GM19193 (cell line): ENCODE data around the gene TMEM271.

Source experiments
- POLR2A ChIP-seq: IDR thresholded peaks from 4 replicates; pipeline ENCODE4 v1.6.1; 2011; ENCODE audit not compliant: insufficient read depth, insufficient read length; ENCODE audit errors: extremely low read depth

TMEM271 gene

DNA sequence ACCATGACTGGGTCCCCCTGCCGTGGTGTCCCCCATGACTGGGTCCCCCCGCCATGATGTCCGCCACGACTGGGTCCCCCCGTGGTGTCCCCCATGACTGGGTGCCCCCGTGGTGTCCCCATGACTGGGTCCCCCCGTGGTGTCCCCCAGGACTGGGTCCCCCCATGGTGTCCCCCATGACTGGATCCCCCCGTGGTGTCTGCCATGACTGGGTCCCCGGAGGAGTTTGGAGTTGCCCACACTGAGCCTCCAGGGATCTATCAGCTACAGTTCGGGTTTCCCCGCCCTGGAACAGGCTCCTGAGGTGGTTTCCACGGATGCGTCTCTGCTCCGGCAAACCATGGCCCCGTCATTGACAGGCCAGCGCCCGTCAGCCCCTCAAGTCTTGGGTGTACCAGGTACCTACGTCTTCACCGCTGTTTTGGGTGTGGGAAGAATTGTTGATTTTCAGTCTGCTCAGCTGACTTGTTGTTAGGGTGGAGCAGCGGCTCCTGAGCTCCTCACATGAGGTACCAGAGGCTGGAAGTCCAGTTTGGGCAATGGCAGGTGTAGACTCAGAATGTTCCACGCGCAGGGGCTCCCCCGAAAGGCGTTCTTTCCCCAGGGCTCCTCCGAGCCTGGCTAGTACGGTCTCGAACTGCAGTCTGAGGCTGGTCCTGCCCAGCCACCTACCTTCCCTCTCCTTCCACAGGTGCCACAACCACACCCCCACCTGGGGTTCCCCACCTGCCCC lies 41.0 kb upstream of the TMEM271 start:
- TF ChIP-seq POLR2A: no peak

DNA sequence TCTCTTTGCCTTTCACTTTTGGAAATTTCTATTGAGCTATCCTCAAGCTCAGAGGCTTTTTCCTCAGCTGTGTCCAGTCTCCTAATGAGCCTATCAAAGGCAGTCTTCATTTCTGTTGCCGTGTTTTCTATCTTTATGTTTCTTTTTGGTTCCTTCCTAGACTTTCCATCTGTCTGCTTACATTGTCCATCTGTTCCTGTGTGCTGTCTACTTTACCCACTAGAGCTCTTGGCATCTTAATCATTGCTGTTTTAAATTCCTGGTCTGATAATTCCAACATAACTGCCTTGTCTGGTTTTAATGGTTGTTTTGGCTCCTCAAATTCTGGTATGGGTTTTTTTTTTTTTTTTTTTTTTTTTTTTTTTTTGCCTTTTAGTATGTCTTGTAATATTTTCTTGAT lies 40.0 kb upstream of the TMEM271 start:
- no peak for TF ChIP-seq POLR2A

DNA sequence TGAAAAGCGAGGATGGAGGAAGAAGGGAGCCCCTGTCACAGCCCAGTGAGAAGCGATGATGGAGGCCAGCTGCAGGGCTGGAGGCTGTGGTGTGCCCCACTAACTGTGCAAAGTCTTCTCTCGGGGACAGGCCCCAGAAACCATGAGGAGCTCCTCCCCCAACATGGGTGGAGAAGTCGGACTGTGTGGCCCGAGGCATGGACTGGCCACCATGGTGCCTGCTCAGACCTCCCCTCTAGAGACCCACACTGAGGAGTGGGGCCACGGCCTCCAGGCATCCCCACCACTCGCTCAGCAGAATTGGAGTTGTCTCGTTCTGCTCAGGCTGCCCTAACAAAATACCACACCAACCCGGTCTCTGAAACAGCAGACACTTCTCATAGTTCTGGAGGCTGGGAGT lies 37.0 kb upstream of the TMEM271 start:
- TF ChIP-seq POLR2A: no peak

DNA sequence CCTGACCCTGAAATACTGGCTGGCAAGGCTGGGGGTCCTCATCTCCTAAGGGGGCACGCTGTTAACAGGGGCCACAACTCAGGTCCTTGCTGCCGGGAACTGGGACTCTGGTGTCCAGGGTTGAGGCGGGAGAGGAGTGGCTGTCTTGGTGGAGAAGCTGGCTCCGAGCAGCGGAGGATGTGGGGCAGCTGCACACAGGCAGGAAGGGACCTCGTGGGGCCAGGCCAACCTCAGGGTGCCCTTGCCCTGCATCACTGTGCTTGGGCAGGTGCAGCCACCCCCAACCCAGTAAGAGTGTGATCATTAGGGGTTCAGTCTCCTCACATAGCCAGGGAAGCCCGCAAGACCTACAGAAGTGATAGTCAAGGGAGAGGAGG lies 36.6 kb upstream of the TMEM271 start:
- TF ChIP-seq POLR2A: no peak

DNA sequence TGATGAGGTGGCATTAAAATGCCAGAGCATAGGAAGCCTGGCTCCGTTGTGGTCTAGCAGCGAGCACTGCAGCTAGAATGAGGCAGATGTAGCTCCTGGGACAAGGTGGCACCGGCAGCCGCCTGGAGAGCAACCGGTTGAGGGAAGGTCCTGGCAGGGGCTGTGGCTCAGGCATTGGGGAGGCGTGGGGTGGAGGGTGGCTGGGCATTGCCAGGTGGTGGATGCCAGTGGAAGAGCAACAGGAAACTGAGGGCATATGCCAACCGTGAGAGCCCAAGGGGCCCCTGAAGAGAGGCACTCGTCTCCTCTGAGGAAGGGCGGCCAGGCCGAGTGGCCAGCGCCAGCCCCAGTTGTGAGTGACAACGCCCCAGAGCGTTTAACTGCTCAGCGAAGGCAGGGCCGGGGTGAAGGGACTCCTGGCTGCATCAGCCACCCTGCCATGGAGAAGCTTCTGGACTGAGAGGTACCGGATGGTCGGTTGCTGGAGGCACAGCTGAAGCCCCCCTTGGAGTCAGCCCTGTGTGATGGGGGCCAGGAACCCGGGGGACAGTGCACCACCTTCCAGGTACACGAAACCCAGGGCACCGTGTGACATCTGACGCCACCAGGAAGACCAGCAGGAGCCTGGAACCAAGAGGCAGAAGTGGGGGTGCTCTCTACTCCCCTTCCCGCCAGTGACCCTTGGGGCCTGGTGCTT lies 36.1 kb upstream of the TMEM271 start:
- TF ChIP-seq POLR2A: no peak

DNA sequence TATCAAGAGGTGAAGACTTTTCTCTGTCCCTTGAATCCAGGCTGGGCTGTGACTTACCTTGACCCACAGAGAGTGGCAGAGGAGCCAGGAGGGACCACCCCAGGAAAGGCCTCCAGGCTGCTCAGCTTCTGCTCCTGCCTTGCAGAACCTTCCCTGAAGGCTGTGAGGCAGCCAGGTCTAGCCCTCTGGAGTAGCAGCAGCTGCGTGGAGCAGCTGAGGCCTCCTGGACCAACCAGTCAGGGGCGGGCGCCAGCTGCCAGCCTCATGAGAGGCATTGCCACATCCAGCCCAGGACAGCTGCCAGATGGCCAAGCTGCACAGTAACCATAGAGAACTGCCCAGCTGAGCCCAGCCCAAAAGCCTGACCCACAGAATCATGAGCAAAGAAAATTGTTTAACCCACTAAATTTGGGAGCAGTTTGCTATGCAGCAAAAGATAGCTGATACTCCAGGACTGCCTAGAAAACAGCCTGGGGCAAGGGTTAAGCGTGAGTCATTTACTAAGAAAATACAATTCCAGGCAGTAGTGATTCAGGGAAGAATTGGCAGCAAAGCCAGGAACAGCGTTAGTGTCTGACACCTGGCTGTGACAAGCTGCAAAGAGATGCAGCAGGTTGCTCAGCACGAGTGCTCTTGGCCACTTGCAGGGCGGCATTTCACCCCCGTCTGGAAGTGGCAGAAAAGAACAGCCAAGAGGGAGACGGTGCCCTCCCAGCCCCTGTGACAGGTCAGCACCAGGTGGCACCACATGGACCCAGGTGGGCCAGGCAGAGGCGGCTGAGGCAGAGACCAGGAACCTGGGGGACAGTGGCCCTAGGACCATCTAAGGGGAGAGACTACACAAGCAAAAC lies 34.5 kb upstream of the TMEM271 start:
- no peak for TF ChIP-seq POLR2A

DNA sequence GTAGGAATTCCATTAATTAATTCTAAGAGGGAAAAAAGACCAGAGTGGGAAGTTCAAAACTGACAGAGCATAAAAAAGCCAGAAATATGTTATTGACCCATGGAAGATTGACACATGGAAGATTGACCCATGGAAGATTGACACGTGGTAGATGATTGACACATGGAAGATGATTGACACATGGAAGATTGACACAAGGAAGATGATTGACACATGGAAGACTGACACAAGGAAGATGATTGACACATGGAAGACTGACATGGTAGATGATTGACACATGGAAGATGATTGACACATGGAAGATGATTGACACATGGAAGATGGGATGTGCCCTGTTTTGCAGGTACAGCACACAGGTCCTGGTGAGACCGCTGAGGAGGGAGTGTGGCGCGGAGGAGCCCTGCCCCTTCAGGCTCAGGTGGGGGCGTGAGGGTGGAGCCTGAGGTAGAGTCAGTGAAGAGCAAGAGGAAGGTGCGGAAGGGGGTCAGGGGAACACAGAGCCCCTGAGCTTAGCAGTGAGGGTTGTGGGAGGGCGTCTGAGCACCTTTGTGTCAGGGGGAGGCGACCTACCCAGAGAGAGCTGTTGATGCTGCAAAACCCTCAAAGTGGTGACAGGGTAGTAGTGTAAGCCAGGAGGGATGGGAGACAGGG lies 33.4 kb upstream of the TMEM271 start:
- TF ChIP-seq POLR2A: no peak

DNA sequence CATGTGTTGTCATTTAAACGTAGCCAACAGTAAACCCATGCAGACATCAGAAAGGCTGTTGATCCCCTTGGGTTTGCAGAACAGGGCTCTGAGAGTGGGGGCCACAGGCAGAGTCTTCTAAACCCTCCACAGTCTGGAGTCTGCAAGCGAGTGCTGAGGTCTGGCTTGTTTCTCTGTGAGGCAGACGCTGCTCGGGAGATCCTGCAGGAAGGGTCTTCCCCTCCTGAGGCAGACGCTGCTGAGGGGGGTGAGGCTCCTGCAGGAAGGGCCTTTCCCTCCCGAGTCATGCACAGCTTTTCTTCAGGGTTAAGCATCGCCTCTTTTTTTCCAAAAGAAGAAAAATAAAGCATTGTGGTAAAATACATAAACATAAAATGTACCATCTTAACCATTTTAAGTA lies 32.1 kb upstream of the TMEM271 start:
- no peak for TF ChIP-seq POLR2A

DNA sequence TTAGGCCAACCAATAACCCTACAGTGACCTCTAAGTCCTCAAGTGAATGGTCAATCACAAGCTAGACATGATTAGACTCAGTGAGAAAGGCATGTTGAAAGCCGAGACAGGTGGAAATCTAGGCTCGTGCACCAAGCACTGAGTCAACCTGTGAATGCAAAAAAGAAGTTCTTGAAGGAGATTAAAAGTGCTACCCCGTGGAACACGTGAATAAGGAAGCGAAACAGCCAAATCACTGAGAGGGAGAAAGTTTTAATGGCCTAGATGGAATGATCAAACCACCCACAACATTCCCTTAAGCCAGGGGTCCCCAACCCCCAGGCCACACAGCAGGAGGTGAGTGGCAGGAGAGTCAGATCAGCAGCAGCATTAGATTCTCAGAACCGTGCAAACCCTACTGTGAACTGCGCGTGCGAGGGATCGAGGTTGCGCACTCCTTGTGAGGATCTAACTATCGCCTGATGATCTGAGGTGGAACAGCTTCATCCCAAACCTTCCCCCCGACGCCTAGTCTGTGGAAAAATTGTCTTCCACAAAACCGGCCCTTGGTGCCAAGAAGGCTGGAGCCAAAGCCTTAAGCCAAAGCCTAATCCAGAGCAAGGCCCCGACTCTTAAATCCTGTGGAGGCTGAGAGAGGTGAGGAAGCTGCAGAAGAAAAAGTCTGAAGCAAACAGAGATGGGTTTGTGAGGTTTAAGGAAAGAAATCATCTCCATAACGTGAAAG lies 29.8 kb upstream of the TMEM271 start:
- TF ChIP-seq POLR2A: no peak

DNA sequence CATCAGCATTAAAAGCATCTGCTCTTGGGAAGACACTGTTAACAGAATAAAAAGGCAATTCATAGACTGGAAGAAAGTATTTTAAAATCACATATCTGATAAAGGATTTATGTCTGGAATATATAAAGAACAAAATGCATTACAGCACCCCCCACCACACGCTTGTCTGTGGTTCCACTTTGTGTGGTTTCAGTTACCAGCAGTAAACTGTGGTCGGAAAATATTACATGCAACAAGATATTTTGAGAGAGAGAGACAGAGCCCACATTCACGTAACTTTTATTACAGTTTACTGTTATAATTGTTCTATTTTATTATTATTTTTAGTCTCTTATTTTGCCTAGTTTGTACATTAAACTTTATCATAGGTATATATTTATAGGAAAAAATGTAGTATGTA lies 28.0 kb upstream of the TMEM271 start:
- no peak for TF ChIP-seq POLR2A

DNA sequence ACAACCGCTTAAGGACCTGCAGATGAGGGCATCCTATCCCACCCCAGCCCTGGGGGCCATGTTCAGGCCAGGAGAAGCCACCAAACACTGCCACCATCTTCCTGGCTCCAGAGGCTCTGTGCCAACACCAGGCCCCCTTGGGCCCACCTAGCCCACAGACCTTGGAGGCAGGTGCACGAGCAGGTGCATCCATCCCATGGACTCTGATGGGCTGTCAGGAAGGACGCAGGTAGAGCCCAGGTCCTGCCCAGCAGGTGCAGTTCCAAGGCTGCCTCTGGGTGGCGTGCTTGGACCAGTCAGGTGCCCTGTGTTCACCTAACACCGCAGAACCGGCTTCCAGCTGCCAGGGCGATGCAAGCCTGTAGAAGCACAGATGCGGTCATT lies 26.5 kb upstream of the TMEM271 start:
- TF ChIP-seq POLR2A: no peak

DNA sequence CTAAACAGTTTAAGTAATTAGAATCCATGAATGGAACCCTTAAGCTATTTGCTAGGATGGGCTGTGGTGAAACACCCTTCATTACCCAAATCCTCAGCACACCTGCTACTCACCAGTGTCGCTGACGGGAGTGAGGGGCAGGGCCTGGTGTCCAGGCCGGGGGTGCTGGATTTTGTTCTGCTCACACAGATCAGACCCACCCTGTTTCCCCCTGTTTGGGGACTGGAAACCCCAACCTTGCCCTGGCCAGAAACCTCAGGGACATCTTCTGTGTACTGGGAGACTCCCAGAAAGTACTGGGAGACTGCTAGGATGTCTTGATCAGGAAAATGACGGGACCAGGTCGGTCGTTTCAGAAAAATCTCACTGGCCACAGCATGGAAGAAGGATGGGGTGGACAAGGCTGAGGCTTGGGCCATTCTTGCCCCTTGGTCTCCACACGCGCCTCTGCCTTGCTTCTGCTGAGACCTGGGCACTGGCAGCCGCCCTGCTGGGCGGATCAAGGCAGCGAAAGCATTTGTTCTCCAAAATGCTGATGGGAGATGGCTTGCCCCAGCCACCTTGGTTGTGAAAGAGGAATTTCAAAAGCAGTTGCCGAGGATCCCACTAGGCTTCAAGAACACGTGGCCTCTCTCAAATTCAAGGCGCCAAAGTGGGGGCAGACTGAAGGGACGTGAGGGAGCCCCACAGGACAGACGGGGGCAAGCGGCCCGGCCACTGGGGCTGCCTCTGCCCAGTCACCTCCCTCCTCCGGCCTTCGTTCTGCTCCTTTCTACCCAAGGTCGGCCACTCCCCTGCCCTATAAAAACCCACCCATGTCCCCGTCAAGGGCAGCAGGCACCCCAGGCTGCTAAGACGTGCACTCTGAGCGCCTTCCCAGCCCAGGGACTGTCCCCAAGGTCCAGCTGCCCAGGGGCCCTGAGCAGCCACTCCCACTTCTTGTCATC lies 25.8 kb upstream of the TMEM271 start:
- TF ChIP-seq POLR2A: no peak

DNA sequence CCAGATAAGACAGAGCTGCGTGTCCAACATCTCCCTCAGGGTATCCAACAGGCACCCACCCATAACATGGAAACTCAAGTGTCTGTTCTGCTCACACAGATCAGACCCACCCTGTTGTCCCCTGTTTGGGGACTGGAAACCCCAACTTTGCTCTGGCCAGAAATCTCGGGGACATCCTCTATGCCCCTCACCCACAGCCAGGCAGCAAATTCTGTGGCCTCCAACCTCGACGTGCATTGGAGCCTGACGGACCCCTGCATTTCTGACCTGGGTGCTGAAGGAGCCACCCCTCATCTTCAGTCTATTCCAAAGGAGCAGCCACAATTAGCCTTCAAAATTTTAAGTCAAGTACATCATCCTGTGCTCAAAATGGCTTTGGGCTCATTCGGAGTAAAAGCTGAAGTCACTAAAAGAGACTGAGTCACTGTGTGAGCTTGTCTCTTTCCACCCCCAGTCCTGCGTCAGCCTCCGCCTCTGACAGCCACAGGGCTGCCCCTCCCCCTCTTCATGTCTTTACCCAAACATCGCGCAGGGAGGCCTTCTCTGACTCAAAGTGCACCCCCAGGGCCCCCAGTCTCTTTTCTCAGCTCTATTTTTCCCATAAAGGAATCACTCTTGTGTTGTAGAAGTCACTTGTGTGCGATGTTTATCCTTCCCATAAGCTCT lies 24.9 kb upstream of the TMEM271 start:
- no peak for TF ChIP-seq POLR2A
